SK-N-MC (cell line): Measurements from ENCODE around the gene CASZ1.

ENCODE experiments used
- DNase-seq: peaks from one replicate; pipeline ENCODE4 v3.0.0-alpha.2; 2011; ENCODE audit warnings: low read depth, low spot score
- H3K27ac ChIP-seq: fragments of 200-600 bp; sonication (generic); 2 replicates; pipeline ENCODE4 v1.5.1; 2016; ENCODE audit warnings: mixed run types
- H3K36me3 ChIP-seq: fragments of 200-600 bp; sonication (generic); 2 replicates; pipeline ENCODE4 v1.6.1; 2017; ENCODE audit warnings: antibody characterized with exemption, low read length, mixed read lengths; ENCODE audit not compliant: insufficient read depth
- H3K4me3 ChIP-seq: fragments of 200-600 bp; sonication (generic); 2 replicates; pipeline ENCODE4 v1.5.1; 2016
- H3K9ac ChIP-seq: fragments of 200-600 bp; sonication (generic); 2 replicates; pipeline ENCODE4 v1.8.0; 2017; ENCODE audit warnings: mixed run types, mixed read lengths; ENCODE audit not compliant: insufficient read length
- H3K9me3 ChIP-seq: fragments of 200-600 bp; sonication (generic); 2 replicates; pipeline ENCODE4 v1.6.1; 2017; ENCODE audit warnings: low read depth, mild to moderate bottlenecking, antibody characterized with exemption, low read length, moderate library complexity, mixed read lengths
- EZH2 ChIP-seq: fragments of 200-600 bp; sonication (generic); IDR thresholded peaks from one replicate; pipeline ENCODE4 v1.6.1; 2017; ENCODE audit warnings: antibody characterized with exemption
- FOXP2 ChIP-seq: optimal IDR thresholded peaks from 2 replicates; pipeline ENCODE3; 2011; ENCODE audit warnings: mild to moderate bottlenecking, moderate library complexity; ENCODE audit not compliant: insufficient read depth; ENCODE audit errors: extremely low read length, control extremely low read depth
- POLR2AphosphoS5 ChIP-seq: IDR thresholded peaks from 2 replicates; pipeline ENCODE4 v1.6.1; 2012; ENCODE audit warnings: mild to moderate bottlenecking, low read depth, low read length, borderline replicate concordance

Gene CASZ1

GRCh38 chr1:10773851-10774614 is 22.4 kb downstream of the CASZ1 start:
- no peak overlapping the region for H3K27ac ChIP-seq
- H3K9ac ChIP-seq: no peak overlapping the region
- DNase-seq: no peak
- no peak overlapping the region for H3K4me3 ChIP-seq
- no peak for TF ChIP-seq POLR2AphosphoS5
- TF ChIP-seq FOXP2: no peak
- no peak for TF ChIP-seq EZH2
- no peaks in the 10 kb centered on the region for H3K36me3 ChIP-seq
- no peaks in the 10 kb centered on the region for H3K9me3 ChIP-seq

- H3K27ac ChIP-seq: no peak overlapping the region
- no peaks in the 10 kb centered on the region for H3K9me3 ChIP-seq
- H3K9ac ChIP-seq: no peak overlapping the region
- no peak for TF ChIP-seq FOXP2
- TF ChIP-seq EZH2: no peak
- TF ChIP-seq POLR2AphosphoS5: no peak
- no peaks in the 10 kb centered on the region for H3K36me3 ChIP-seq
- no peak for DNase-seq
- H3K4me3 ChIP-seq: no peak overlapping the region
These were observed 23.1 kb downstream of the CASZ1 start for GRCh38 chr1:10773376-10773775.

- Histone ChIP-seq H3K9me3 (no peaks in the 10 kb centered on the region), H3K4me3 (no peak overlapping the region), H3K36me3 (no peaks in the 10 kb centered on the region), H3K9ac (no peak overlapping the region), H3K27ac (no peak overlapping the region)
- no peak for DNase-seq
- TF ChIP-seq EZH2: no peak
- TF ChIP-seq FOXP2: no peak
- TF ChIP-seq POLR2AphosphoS5: no peak
These were observed 23.7 kb downstream of the CASZ1 start for GRCh38 chr1:10772711-10773110.

- DNase-seq: no peak
- H3K4me3 ChIP-seq: no peak overlapping the region
These were observed 24.7 kb downstream of the CASZ1 start for GRCh38 chr1:10771789-10772188.

GRCh38 chr1:10768552-10768951 is 27.9 kb downstream of the CASZ1 start:
- DNase-seq: no peak
- Histone ChIP-seq H3K4me3 (no peak overlapping the region), H3K9ac (no peak overlapping the region), H3K36me3 (no peaks in the 10 kb centered on the region), H3K27ac (no peak overlapping the region), H3K9me3 (no peaks in the 10 kb centered on the region)
- TF ChIP-seq EZH2: no peak
- TF ChIP-seq POLR2AphosphoS5: no peak
- no peak for TF ChIP-seq FOXP2

More at GRCh38 chr1:10771789-10772188, 24.7 kb downstream of the CASZ1 start:
- TF ChIP-seq POLR2AphosphoS5 (no peak), EZH2 (no peak), FOXP2 (no peak)
- Histone ChIP-seq H3K9me3 (no peaks in the 10 kb centered on the region), H3K27ac (no peak overlapping the region), H3K36me3 (no peaks in the 10 kb centered on the region), H3K9ac (no peak overlapping the region)

- H3K36me3 ChIP-seq: no peaks in the 10 kb centered on the region
- DNase-seq: no peak
- no peak overlapping the region for H3K4me3 ChIP-seq
- TF ChIP-seq EZH2: no peak
- TF ChIP-seq POLR2AphosphoS5: no peak
- no peak for TF ChIP-seq FOXP2
- no peak overlapping the region for H3K27ac ChIP-seq
- no peaks in the 10 kb centered on the region for H3K9me3 ChIP-seq
- H3K9ac ChIP-seq: no peak overlapping the region
These were observed 29.2 kb downstream of the CASZ1 start for GRCh38 chr1:10767282-10767681.

GRCh38 chr1:10765734-10766478 is 30.5 kb downstream of the CASZ1 start:
- H3K9ac ChIP-seq: no peak overlapping the region
- H3K4me3 ChIP-seq: no peak overlapping the region
- no peak for DNase-seq
- H3K27ac ChIP-seq: no peak overlapping the region
- TF ChIP-seq POLR2AphosphoS5: no peak
- no peak for TF ChIP-seq FOXP2
- TF ChIP-seq EZH2: no peak
- no peaks in the 10 kb centered on the region for H3K9me3 ChIP-seq
- no peaks in the 10 kb centered on the region for H3K36me3 ChIP-seq

- TF ChIP-seq FOXP2: no peak
- no peak for TF ChIP-seq POLR2AphosphoS5
- no peak for TF ChIP-seq EZH2
- H3K36me3 ChIP-seq: no peaks in the 10 kb centered on the region
- H3K9ac ChIP-seq: no peak overlapping the region
- H3K9me3 ChIP-seq: no peaks in the 10 kb centered on the region
- no peak for DNase-seq
- H3K27ac ChIP-seq: no peak overlapping the region
- no peak overlapping the region for H3K4me3 ChIP-seq
These were observed 31.1 kb downstream of the CASZ1 start for GRCh38 chr1:10765304-10765703.
